Endodermal cell (in vitro differentiated cells): Measurements from ENCODE around the gene MFSD2B. TPM values are rescaled to one million over a fixed set of nuclear protein-coding genes. Genes with fewer than 3 reads are reported as not detected.
A peak's percentile ranks its signal among the peaks of the same experiment; 100 is the strongest.

Source experiments
- DNase-seq: peaks from one replicate; pipeline ENCODE4 v3.0.0-alpha.2; 2017
- H3K27ac ChIP-seq: 2 replicates; pipeline ENCODE4 v1.5.1; 2013; ENCODE audit warnings: mild to moderate bottlenecking, low read depth, low read length, moderate library complexity
- H3K27me3 ChIP-seq: 2 replicates; pipeline ENCODE4 v1.6.1; 2013; ENCODE audit warnings: mild to moderate bottlenecking, low read length, moderate library complexity; ENCODE audit not compliant: insufficient read depth, control insufficient read depth, poor library complexity, severe bottlenecking
- H3K36me3 ChIP-seq: 2 replicates; pipeline ENCODE4 v1.7.0; 2013; ENCODE audit warnings: mild to moderate bottlenecking, low read length, moderate library complexity; ENCODE audit not compliant: control insufficient read depth, insufficient read depth
- H3K4me1 ChIP-seq: one replicate; pipeline ENCODE4 v1.7.0; 2013; ENCODE audit warnings: low read length; ENCODE audit not compliant: control insufficient read depth, insufficient read depth
- H3K4me3 ChIP-seq: 2 replicates; pipeline ENCODE4 v1.5.1; 2013; ENCODE audit warnings: mild to moderate bottlenecking, low read length, moderate library complexity
- H3K9ac ChIP-seq: 2 replicates; pipeline ENCODE4 v1.6.1; 2013; ENCODE audit warnings: mild to moderate bottlenecking, low read length, moderate library complexity; ENCODE audit not compliant: poor library complexity, severe bottlenecking; ENCODE audit errors: extremely low read depth
- H3K9me3 ChIP-seq: 2 replicates; pipeline ENCODE4 v1.6.1; 2013; ENCODE audit warnings: mild to moderate bottlenecking, low read length, moderate library complexity; ENCODE audit not compliant: control insufficient read depth
- H3K27ac Mint-ChIP-seq: 2 replicates; pipeline ENCODE4 v1.8.0; 2020; ENCODE audit warnings: mixed read lengths
- H3K27me3 Mint-ChIP-seq: 2 replicates; pipeline ENCODE4 v1.8.0; 2021; ENCODE audit warnings: mild to moderate bottlenecking, mixed read lengths; ENCODE audit not compliant: insufficient read depth
- H3K36me3 Mint-ChIP-seq: 2 replicates; pipeline ENCODE4 v1.8.0; 2020; ENCODE audit warnings: low read depth, mixed read lengths
- H3K4me1 Mint-ChIP-seq: 2 replicates; pipeline ENCODE4 v1.8.0; 2020; ENCODE audit warnings: mixed read lengths
- H3K4me3 Mint-ChIP-seq: 2 replicates; pipeline ENCODE4 v1.8.0; 2020; ENCODE audit warnings: mild to moderate bottlenecking, moderate library complexity, mixed read lengths
- H3K9me3 Mint-ChIP-seq: 2 replicates; pipeline ENCODE4 v1.8.0; 2020; ENCODE audit warnings: mild to moderate bottlenecking, mixed read lengths
- CTCF ChIP-seq: fragments of 200-600 bp; sonication (generic); conservative IDR thresholded peaks from 2 replicates; pipeline ENCODE4 v1.5.0; 2021; ENCODE audit warnings: antibody characterized with exemption, mild to moderate bottlenecking
- WGBS, 2 experiments: methylation state at CpG; one replicate each; pipeline versions ENCODE4 v1.1.5 to v1.1.7; 2013; ENCODE audit warnings: missing lambda C conversion rate in 2 of 2, mixed read lengths in 1 of 2; ENCODE audit not compliant: insufficient coverage in 1 of 2, insufficient read length in 1 of 2; 5-methylcytosine and 5-hydroxymethylcytosine counted together
- total RNA-seq, 2 donors: library from RNA; stranded (reverse); fragmentation: NEBNext Ultra II Directional in 1 of 2; extraction: Animal tissue kit (Norgen Biotek cat#: 25700) in 1 of 2; gene quantifications; 2 replicates in 1 of 2; 3 replicates in 1 of 2; pipeline ENCODE4 v1.2.1, GENCODE V29; 2021

The MFSD2B gene
- total RNA-seq, 2 donors from 2014 or later: 0.91 to 1.0 TPM

DNA sequence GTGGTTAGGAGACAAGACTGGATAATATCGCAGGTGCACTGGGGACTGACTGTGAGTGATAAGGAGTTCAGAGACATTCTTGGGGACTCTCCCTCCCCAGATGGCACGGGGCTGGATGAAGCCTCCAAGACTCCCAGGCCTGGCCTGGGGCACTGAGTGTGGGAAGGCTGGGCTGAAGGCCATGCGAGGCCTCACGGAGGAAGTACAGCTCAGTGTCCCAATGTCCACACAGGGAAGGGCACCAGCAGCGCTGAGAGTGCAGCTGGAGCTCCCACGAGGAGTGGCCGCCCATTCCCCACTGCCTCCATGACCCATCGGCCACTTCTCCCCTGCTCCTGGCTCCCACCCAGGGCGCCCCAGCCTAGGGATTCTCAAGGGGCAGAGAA, 6.5 kb downstream of the MFSD2B start:
- H3K36me3 ChIP-seq: no peaks in the 10 kb centered on the region
- Mint-ChIP-seq H3K9me3 (no peaks in the 10 kb centered on the region), H3K27ac (peak overlapping the region; percentile 52), H3K4me3 (no peak overlapping the region), H3K36me3 (peaks cover 3% of the 10 kb centered on the region), H3K4me1 (peaks cover 5% of the 10 kb centered on the region), H3K27me3 (peaks cover 5% of the 10 kb centered on the region)
- no peak overlapping the region for H3K9ac ChIP-seq
- TF ChIP-seq CTCF: no peak
- peaks cover under 1% of the 10 kb centered on the region for H3K27me3 ChIP-seq
- H3K4me3 ChIP-seq: no peak overlapping the region
- no peak for DNase-seq
- H3K4me1 ChIP-seq: no peaks in the 10 kb centered on the region
- no peaks in the 10 kb centered on the region for H3K9me3 ChIP-seq
- no peak overlapping the region for H3K27ac ChIP-seq
- WGBS, 2 experiments: 93 to 100% methylated on average over 4 to 9 of the region's 9 CpGs

DNA sequence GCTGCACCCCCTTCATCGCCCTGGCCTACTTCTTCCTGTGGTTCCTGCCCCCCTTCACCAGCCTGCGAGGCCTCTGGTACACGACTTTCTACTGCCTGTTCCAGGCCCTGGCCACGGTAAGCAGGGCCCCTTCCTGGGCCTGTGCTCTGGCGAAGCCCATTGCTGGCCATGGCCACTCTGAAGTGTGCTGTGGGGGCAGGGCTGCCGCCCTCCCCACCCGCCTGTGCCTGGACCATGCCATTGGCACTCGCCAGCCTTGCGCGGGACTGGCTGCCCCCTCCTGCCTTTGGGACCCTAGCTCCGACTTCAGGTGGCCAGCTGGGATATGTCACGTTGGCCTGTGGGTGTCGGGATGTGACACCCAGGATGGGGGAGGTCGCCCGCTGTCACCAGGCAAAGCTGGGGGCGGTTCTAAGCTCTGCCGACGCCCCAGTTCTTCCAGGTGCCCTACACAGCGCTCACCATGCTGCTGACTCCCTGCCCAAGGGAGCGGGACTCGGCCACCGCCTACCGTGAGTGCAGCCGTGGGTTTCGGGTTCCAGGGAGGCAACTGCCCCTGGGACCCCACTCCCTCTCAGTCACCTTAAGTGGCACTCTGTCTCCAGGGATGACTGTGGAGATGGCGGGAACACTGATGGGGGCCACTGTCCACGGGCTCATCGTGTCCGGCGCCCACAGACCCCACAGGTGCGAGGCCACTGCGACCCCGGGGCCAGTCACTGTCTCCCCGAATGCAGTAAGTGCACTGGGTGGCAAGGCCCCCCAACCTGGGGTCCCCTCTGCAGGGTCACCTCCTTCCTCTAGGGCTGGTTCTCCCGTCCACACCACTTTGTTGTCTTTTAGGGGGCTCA, 7.2 kb downstream of the MFSD2B start:
- H3K4me3 Mint-ChIP-seq: no peak overlapping the region
- Histone ChIP-seq H3K9ac (no peak overlapping the region), H3K4me1 (no peaks in the 10 kb centered on the region), H3K36me3 (no peaks in the 10 kb centered on the region), H3K27me3 (no peaks in the 10 kb centered on the region), H3K4me3 (no peak overlapping the region), H3K9me3 (no peaks in the 10 kb centered on the region), H3K27ac (no peak overlapping the region)
- no peaks in the 10 kb centered on the region for H3K27me3 Mint-ChIP-seq
- H3K27ac Mint-ChIP-seq: no peak overlapping the region
- TF ChIP-seq CTCF: no peak
- peaks cover 5% of the 10 kb centered on the region for H3K4me1 Mint-ChIP-seq
- H3K9me3 Mint-ChIP-seq: no peaks in the 10 kb centered on the region
- 92 to 95% methylated on average over 16 to 35 of the region's 35 CpGs for WGBS, 2 experiments
- DNase-seq: no peak
- H3K36me3 Mint-ChIP-seq: peaks cover 3% of the 10 kb centered on the region

DNA sequence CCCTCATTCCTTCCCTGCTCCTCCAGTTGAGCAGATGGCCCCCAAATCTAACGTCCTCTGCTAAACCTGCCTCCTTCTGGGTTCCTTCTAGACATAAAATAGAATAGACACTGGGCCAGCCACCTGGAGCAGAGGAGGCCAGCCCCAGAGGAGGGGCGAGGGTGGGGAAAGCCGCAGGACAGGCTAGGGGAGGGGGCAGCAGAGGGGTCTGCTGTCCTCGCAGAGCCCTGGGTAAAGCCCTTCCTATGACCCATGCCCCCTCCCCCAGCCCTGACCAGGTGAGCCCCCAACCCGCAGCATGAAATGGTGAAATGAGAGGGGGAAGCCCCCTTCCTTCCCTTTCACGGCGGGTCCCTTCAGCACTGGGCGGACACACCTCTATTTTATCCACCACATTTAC, 7.8 kb downstream of the MFSD2B start:
- no peak overlapping the region for H3K27ac Mint-ChIP-seq
- Histone ChIP-seq H3K36me3 (no peaks in the 10 kb centered on the region), H3K27me3 (no peaks in the 10 kb centered on the region), H3K9me3 (no peaks in the 10 kb centered on the region), H3K27ac (no peak overlapping the region), H3K9ac (no peak overlapping the region), H3K4me3 (no peak overlapping the region), H3K4me1 (no peaks in the 10 kb centered on the region)
- WGBS, 2 experiments: 89 to 100% methylated on average over 1 to 8 of the region's 8 CpGs
- H3K4me1 Mint-ChIP-seq: peaks cover 4% of the 10 kb centered on the region
- no peaks in the 10 kb centered on the region for H3K9me3 Mint-ChIP-seq
- H3K27me3 Mint-ChIP-seq: no peaks in the 10 kb centered on the region
- DNase-seq: no peak
- peaks cover 4% of the 10 kb centered on the region for H3K36me3 Mint-ChIP-seq
- no peak overlapping the region for H3K4me3 Mint-ChIP-seq
- TF ChIP-seq CTCF: no peak
